Neutrophil (primary cell): ENCODE data around the gene HAP1.
A peak's percentile ranks its signal among the peaks of the same experiment; 100 is the strongest.

Experiments used
- H3K27ac ChIP-seq: fragments of 200-600 bp; sonication (generic); 2 replicates; pipeline ENCODE4 v1.5.1; 2016; ENCODE audit warnings: mild to moderate bottlenecking, moderate library complexity
- H3K27me3 ChIP-seq: fragments of 200-600 bp; sonication (generic); 2 replicates; pipeline ENCODE4 v1.6.0; 2016; ENCODE audit warnings: mild to moderate bottlenecking
- H3K36me3 ChIP-seq: fragments of 200-600 bp; sonication (generic); 2 replicates; pipeline ENCODE4 v1.5.1; 2017
- H3K4me1 ChIP-seq, 2 experiments: fragments of 200-600 bp in 1 of 2; sonication (generic) in 1 of 2; 1 replicate in 1 of 2; 2 replicates in 1 of 2; pipeline versions ENCODE4 v1.5.1 to v1.6.1; 2013 to 2016; ENCODE audit warnings: low read depth in 1 of 2, low read length in 1 of 2, mild to moderate bottlenecking in 1 of 2, moderate library complexity in 1 of 2; ENCODE audit not compliant: control insufficient read depth in 1 of 2, insufficient read depth in 1 of 2
- H3K4me3 ChIP-seq, 2 experiments: fragments of 200-600 bp in 1 of 2; sonication (generic) in 1 of 2; 1 replicate in 1 of 2; 2 replicates in 1 of 2; pipeline ENCODE4 v1.5.1; 2013 to 2016; ENCODE audit warnings: low read depth in 1 of 2, low read length in 1 of 2, mild to moderate bottlenecking in 1 of 2, moderate library complexity in 1 of 2
- H3K9me3 ChIP-seq: fragments of 200-600 bp; sonication (generic); 2 replicates; pipeline ENCODE4 v1.5.1; 2016
- CTCF ChIP-seq: fragments of 200-600 bp; sonication (generic); IDR thresholded peaks from 2 replicates; pipeline ENCODE4 v1.5.1; 2016; ENCODE audit warnings: antibody characterized with exemption

HAP1 gene

GRCh38 chr17:41681776-41682175 lies 52.7 kb downstream of the HAP1 start:
- Histone ChIP-seq H3K4me3 (no peak overlapping the region), H3K4me1 (peaks cover 5 to 7% of the 10 kb centered on the region in 2 experiments), H3K36me3 (no peaks in the 10 kb centered on the region), H3K27ac (no peak overlapping the region), H3K9me3 (no peaks in the 10 kb centered on the region), H3K27me3 (no peaks in the 10 kb centered on the region)
- TF ChIP-seq CTCF: no peak

GRCh38 chr17:41680426-41681040 lies 53.9 kb downstream of the HAP1 start:
- Histone ChIP-seq H3K27me3 (no peaks in the 10 kb centered on the region), H3K9me3 (no peaks in the 10 kb centered on the region), H3K4me3 (no peak overlapping the region), H3K27ac (no peak overlapping the region), H3K36me3 (no peaks in the 10 kb centered on the region), H3K4me1 (peaks cover 5 to 7% of the 10 kb centered on the region in 2 experiments)
- TF ChIP-seq CTCF: no peak

GRCh38 chr17:41679740-41680425 lies 54.6 kb downstream of the HAP1 start:
- H3K4me1 ChIP-seq: peaks cover 5 to 7% of the 10 kb centered on the region in 2 experiments

GRCh38 chr17:41678907-41679739 lies 55.3 kb downstream of the HAP1 start:
- H3K27ac ChIP-seq: peak overlapping the region; percentile 44
- TF ChIP-seq CTCF: no peak
- H3K4me3 ChIP-seq: no peak overlapping the region
- H3K4me1 ChIP-seq: peaks cover 5 to 7% of the 10 kb centered on the region in 2 experiments
- H3K27me3 ChIP-seq: no peaks in the 10 kb centered on the region
- H3K9me3 ChIP-seq: no peaks in the 10 kb centered on the region
- no peaks in the 10 kb centered on the region for H3K36me3 ChIP-seq

More at GRCh38 chr17:41679740-41680425, 54.6 kb downstream of the HAP1 start:
- Histone ChIP-seq H3K4me3 (no peak overlapping the region), H3K36me3 (no peaks in the 10 kb centered on the region), H3K27ac (no peak overlapping the region), H3K27me3 (no peaks in the 10 kb centered on the region), H3K9me3 (no peaks in the 10 kb centered on the region)
- no peak for TF ChIP-seq CTCF

GRCh38 chr17:41678411-41678906 lies 56.0 kb downstream of the HAP1 start:
- Histone ChIP-seq H3K9me3 (no peaks in the 10 kb centered on the region), H3K27ac (peak overlapping the region; percentile 44), H3K4me1 (peaks cover 5 to 7% of the 10 kb centered on the region in 2 experiments), H3K4me3 (no peak overlapping the region), H3K27me3 (no peaks in the 10 kb centered on the region), H3K36me3 (no peaks in the 10 kb centered on the region)
- TF ChIP-seq CTCF: no peak
